Stimulated activated memory B cell treated with anti-CD40 and anti-IgM and Interleukin-4, amounts not matched to agents 10 μg/mL and 1 μg/mL and 100 μg/mL, for 72 hours (primary cell): ENCODE data around the gene SLC6A6.
"Not testable (repeated sequence)": the region's sequence is repeated elsewhere in the genome, so short reads cannot be mapped to it uniquely, and the experiment has no call there.

Source experiments
- ATAC-seq: fragments of 150-1000 bp; cut with Tn5 transposase; 2 replicates; pipeline ENCODE4 v1.10.0; 2021
- H3K27ac Mint-ChIP-seq: one replicate; pipeline ENCODE4 v1.8.0; 2022; ENCODE audit warnings: mild to moderate bottlenecking, mixed read lengths
- H3K27me3 Mint-ChIP-seq: one replicate; pipeline ENCODE4 v1.8.0; 2022; ENCODE audit warnings: mixed read lengths
- H3K36me3 Mint-ChIP-seq: one replicate; pipeline ENCODE4 v1.8.0; 2022; ENCODE audit warnings: mixed read lengths
- H3K4me1 Mint-ChIP-seq: one replicate; pipeline ENCODE4 v1.8.0; 2022; ENCODE audit warnings: mixed read lengths
- H3K4me3 Mint-ChIP-seq: one replicate; pipeline ENCODE4 v1.8.0; 2022; ENCODE audit warnings: mild to moderate bottlenecking, moderate library complexity, mixed read lengths
- H3K9me3 Mint-ChIP-seq: one replicate; pipeline ENCODE4 v1.8.0; 2022; ENCODE audit warnings: mixed read lengths

The SLC6A6 gene

GRCh38 chr3:14507305-14507741, 104.9 kb downstream of the SLC6A6 start:
- Mint-ChIP-seq H3K36me3 (no peaks in the 10 kb centered on the region), H3K27ac (no peak overlapping the region), H3K27me3 (peaks cover 71% of the 10 kb centered on the region), H3K4me1 (peaks cover 15% of the 10 kb centered on the region), H3K9me3 (peaks cover 9% of the 10 kb centered on the region), H3K4me3 (no peak overlapping the region)
- ATAC-seq: no peak

DNA sequence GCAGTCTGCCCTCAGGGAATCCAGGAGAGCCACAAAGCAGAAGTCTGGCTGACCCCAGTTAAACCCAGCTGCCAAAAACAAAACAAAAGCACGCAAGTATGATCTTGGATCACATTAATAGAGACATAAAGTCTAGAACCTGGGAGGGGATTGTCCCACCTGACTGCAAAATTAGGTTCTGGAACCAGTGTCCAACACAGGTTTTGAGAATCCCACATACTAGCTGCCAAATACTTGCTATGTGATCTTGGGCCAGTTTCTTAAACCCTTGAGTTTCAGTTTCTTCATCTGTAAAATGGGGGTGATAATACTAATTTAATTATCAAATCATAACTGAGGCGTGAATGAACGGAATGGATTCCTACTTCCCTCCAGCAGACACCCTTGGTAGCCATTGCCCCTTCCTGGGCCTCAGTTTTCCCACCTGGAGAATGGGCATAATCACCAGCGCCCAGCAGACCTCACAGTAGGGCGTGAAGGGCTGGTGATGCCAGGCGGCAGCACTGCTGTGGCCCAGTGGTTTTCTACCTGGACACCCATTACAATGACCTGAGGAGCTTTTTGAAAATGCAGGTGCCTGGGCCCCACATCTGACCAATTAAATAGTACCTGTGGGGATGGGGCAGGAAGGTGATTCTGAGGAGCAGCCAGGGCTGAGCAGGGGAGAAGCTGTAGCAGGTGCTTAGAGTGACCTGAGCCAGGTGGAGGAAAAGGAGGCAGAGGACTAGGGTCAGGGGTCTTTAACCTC, 105.5 kb downstream of the SLC6A6 start:
- Mint-ChIP-seq H3K27ac (no peak overlapping the region), H3K4me1 (peaks cover 15% of the 10 kb centered on the region), H3K27me3 (peaks cover 71% of the 10 kb centered on the region), H3K36me3 (no peaks in the 10 kb centered on the region), H3K9me3 (peaks cover 5% of the 10 kb centered on the region), H3K4me3 (no peak overlapping the region)
- ATAC-seq: no peak

GRCh38 chr3:14508505-14508819, 106.1 kb downstream of the SLC6A6 start:
- H3K36me3 Mint-ChIP-seq: no peaks in the 10 kb centered on the region
- ATAC-seq: no peak
- peaks cover 15% of the 10 kb centered on the region for H3K4me1 Mint-ChIP-seq
- no peak overlapping the region for H3K27ac Mint-ChIP-seq
- H3K9me3 Mint-ChIP-seq: no peaks in the 10 kb centered on the region
- no peak overlapping the region for H3K4me3 Mint-ChIP-seq
- H3K27me3 Mint-ChIP-seq: peaks cover 71% of the 10 kb centered on the region

DNA sequence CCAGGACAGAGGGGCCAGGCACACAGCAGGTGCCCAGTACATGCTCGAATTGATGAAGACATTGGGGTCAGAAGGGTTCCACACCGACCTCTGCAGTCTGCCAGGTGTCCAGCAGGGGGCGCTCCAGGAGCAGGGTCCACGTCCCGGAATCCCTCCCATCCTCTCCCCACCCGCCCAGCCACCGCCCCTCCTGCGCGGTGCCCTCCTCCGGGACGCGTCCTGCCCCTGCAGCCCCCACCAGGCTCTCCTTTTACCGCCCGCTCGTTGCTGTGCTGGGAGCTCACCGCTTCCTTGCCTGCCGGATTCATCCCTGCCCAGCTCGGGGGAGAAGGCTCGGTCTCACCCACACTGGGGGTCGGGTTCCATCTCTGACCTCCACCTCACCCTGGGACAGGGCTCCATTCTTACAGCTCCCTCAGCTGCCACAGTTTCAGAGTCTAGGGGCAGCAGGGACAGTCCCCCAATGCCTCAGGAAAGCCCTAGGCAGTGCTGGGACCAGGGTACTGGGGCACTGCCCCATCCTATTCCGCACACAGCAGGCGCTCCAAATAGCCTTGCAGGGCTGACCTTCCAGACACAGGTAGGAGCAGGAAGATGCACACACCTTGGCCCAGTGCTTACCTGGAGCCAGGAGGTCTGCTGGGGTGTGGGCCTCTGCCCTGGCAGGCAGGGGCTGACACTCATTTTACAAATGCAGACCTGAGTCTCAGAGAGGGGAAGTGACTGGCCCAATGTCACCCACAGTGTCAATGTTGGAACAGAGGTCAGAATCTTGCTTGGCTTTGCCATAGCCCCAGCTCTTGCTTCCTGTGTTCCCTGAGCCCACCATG, 106.8 kb downstream of the SLC6A6 start:
- ATAC-seq: peak; percentile 34
- Mint-ChIP-seq H3K4me3 (no peak overlapping the region), H3K36me3 (no peaks in the 10 kb centered on the region), H3K9me3 (no peaks in the 10 kb centered on the region), H3K27ac (no peak overlapping the region), H3K27me3 (peaks cover 71% of the 10 kb centered on the region), H3K4me1 (peaks cover 15% of the 10 kb centered on the region)

GRCh38 chr3:14509796-14510100, 107.3 kb downstream of the SLC6A6 start:
- no peak overlapping the region for H3K27ac Mint-ChIP-seq
- no peak for ATAC-seq
- no peaks in the 10 kb centered on the region for H3K36me3 Mint-ChIP-seq
- no peak overlapping the region for H3K4me3 Mint-ChIP-seq
- peaks cover 65% of the 10 kb centered on the region for H3K27me3 Mint-ChIP-seq
- no peaks in the 10 kb centered on the region for H3K9me3 Mint-ChIP-seq
- H3K4me1 Mint-ChIP-seq: peaks cover 15% of the 10 kb centered on the region

- H3K4me1 Mint-ChIP-seq: peaks cover 15% of the 10 kb centered on the region
- no peak overlapping the region for H3K4me3 Mint-ChIP-seq
- H3K36me3 Mint-ChIP-seq: no peaks in the 10 kb centered on the region
- ATAC-seq: no peak
- H3K27ac Mint-ChIP-seq: no peak overlapping the region
- H3K9me3 Mint-ChIP-seq: no peaks in the 10 kb centered on the region
- peaks cover 52% of the 10 kb centered on the region for H3K27me3 Mint-ChIP-seq
Observed at GRCh38 chr3:14510838-14511622, 108.6 kb downstream of the SLC6A6 start.

DNA sequence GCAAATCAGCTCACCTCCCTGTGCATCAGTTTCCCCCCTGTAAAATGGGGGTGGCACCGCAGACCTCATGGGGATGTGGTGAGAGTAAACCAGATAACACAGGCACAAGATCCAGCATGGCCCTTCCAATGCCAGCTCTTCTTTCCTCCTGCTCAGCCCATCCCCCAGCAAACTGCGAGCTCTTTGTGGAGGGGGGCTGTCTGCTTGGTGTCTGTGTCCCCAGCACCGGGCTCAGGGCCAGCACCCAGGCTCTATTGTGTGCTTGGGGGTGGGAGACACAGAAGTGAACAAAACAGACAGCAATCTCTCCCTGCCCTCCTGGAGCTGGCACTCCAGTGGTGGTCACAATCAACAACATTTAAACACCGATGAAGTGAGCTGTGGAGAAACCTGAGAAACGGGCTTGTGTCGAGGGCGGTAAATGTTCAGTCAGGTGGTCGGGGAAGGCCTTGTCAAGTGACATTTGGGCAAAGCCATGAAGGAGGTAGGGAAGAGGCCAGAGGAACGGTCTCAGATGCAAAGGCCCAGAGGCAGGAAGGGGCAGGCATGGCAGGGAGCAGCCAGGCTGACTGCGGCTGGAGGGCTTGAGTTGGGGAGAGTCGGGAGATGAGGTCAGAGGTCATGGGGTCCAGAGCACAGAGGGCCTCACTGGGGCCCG, 109.3 kb downstream of the SLC6A6 start:
- Mint-ChIP-seq H3K9me3 (no peaks in the 10 kb centered on the region), H3K27ac (no peak overlapping the region), H3K36me3 (no peaks in the 10 kb centered on the region), H3K4me3 (no peak overlapping the region), H3K27me3 (peaks cover 48% of the 10 kb centered on the region), H3K4me1 (peaks cover 15% of the 10 kb centered on the region)
- no peak for ATAC-seq

GRCh38 chr3:14512281-14512941, 110.0 kb downstream of the SLC6A6 start:
- peaks cover 49% of the 10 kb centered on the region for H3K27me3 Mint-ChIP-seq
- no peak overlapping the region for H3K27ac Mint-ChIP-seq
- no peak for ATAC-seq
- H3K36me3 Mint-ChIP-seq: no peaks in the 10 kb centered on the region
- no peaks in the 10 kb centered on the region for H3K9me3 Mint-ChIP-seq
- H3K4me3 Mint-ChIP-seq: no peak overlapping the region
- peaks cover 15% of the 10 kb centered on the region for H3K4me1 Mint-ChIP-seq

GRCh38 chr3:14512942-14513327, 110.5 kb downstream of the SLC6A6 start:
- Mint-ChIP-seq H3K27ac (no peak overlapping the region), H3K4me1 (peaks cover 15% of the 10 kb centered on the region), H3K4me3 (no peak overlapping the region), H3K27me3 (peaks cover 49% of the 10 kb centered on the region), H3K36me3 (no peaks in the 10 kb centered on the region), H3K9me3 (no peaks in the 10 kb centered on the region)
- ATAC-seq: no peak

DNA sequence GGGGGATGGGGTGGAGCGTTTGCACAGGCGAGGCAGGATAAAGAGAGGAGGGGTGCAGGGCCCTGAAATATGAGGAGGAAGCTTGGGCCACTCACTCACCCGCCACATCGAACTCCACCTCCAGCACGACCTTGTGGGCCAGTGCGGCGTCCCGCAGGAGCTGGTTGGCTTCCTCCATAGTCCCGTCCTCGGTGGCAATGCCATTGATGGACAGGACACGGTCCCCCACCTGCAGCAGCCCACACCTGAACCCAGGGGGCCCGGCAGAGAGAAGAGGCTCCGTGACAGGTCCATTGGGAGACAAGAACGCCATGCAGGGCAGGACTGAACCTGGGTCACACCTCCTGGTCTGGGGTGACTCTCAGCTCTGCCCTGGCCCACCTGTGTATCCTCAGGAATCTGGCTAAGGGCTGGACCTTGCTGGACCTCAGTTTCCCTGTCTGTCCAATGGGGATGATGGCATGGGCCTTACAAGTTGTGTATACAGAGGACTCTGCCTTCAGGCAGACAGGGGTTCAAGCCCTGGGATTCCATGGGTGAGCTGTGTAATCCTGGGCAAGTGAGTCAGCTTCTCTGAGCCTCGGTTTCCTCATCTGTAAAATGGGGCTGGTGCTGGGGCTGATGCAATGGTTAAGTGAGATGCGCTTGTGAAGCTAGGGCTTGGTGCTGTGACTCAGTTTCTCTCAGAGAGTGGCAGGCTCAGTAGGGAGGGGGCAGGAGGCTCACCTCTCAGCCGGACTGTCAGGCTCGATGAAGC, 111.3 kb downstream of the SLC6A6 start:
- Mint-ChIP-seq H3K4me3 (no peak overlapping the region), H3K9me3 (no peaks in the 10 kb centered on the region), H3K27me3 (peaks cover 49% of the 10 kb centered on the region), H3K4me1 (peaks cover 7% of the 10 kb centered on the region), H3K36me3 (no peaks in the 10 kb centered on the region), H3K27ac (no peak overlapping the region)
- no peak for ATAC-seq

DNA sequence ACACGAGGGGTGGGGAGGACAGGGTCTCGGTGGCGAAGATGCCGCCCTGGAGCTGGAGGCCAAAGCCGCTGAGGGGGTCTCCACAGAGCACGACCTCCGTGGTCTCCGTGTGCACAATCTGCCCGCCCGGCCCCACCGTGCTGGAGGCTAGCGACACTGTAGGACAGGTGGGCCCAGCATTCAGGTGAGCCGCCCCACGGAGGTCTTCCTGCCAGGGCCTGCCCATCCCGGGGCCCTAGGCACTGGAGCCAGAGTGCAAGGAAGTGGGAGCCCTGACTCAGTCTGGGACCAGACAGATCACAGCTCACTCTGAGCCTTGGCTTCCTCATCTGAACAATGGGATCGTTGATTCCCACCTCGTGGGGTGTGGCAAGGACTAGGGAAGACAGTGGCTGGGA, 111.9 kb downstream of the SLC6A6 start:
- Mint-ChIP-seq H3K4me3 (no peak overlapping the region), H3K9me3 (no peaks in the 10 kb centered on the region), H3K27ac (no peak overlapping the region), H3K27me3 (peaks cover 45% of the 10 kb centered on the region), H3K36me3 (no peaks in the 10 kb centered on the region), H3K4me1 (peaks cover under 1% of the 10 kb centered on the region)
- no peak for ATAC-seq

- not testable (repeated sequence) for ATAC-seq, H3K4me3 Mint-ChIP-seq, H3K4me1 Mint-ChIP-seq, H3K9me3 Mint-ChIP-seq, H3K36me3 Mint-ChIP-seq, H3K27ac Mint-ChIP-seq
- H3K27me3 Mint-ChIP-seq: peaks cover 33% of the 10 kb centered on the region
Observed at GRCh38 chr3:14515526-14515925, 113.1 kb downstream of the SLC6A6 start.

GRCh38 chr3:14516738-14517345, 114.4 kb downstream of the SLC6A6 start:
- no peaks in the 10 kb centered on the region for H3K4me1 Mint-ChIP-seq
- H3K27me3 Mint-ChIP-seq: peaks cover 38% of the 10 kb centered on the region
- no peaks in the 10 kb centered on the region for H3K36me3 Mint-ChIP-seq
- no peak overlapping the region for H3K4me3 Mint-ChIP-seq
- ATAC-seq: no peak
- no peak overlapping the region for H3K27ac Mint-ChIP-seq
- H3K9me3 Mint-ChIP-seq: no peaks in the 10 kb centered on the region
